Activated B cell treated with CpG ODN at 0.5 μM for 24 hours (primary cell): Measurements from ENCODE around the gene LETM1. TPM values are rescaled to one million over a fixed set of nuclear protein-coding genes. Genes with fewer than 3 reads are reported as not detected.

Experiments used
- ATAC-seq: fragments of 200-7000 bp; cut with Tn5 transposase; one replicate; pipeline ENCODE4 v1.10.0; 2021; ENCODE audit warnings: low read depth, mild to moderate bottlenecking, moderate library complexity
- CTCF ChIA-PET: fragments of 350-600 bp; sonication (Branson Sonifier 250); formaldehyde crosslinking; loops from one replicate; lab custom pipeline; 2021; ENCODE audit warnings: antibody characterized with exemption; lab: Charles Lee
- POLR2A ChIA-PET: fragments of 350-600 bp; sonication (Branson Sonifier 250); formaldehyde crosslinking; loops from one replicate; lab custom pipeline; 2021; ENCODE audit warnings: antibody characterized with exemption; lab: Charles Lee
- DNase-seq: peaks from one replicate; pipeline ENCODE4 v3.0.0; 2022
- H3K27ac Mint-ChIP-seq: one replicate; pipeline ENCODE4 v1.8.0; 2020; ENCODE audit warnings: mixed read lengths
- H3K27me3 Mint-ChIP-seq: one replicate; pipeline ENCODE4 v1.8.0; 2021; ENCODE audit warnings: mixed read lengths
- H3K36me3 Mint-ChIP-seq: one replicate; pipeline ENCODE4 v1.8.0; 2021; ENCODE audit warnings: low read depth, mixed read lengths
- H3K4me1 Mint-ChIP-seq: one replicate; pipeline ENCODE4 v1.8.0; 2021; ENCODE audit warnings: mixed read lengths
- H3K4me3 Mint-ChIP-seq: one replicate; pipeline ENCODE4 v1.8.0; 2020; ENCODE audit warnings: mild to moderate bottlenecking, mixed read lengths
- H3K9me3 Mint-ChIP-seq: one replicate; pipeline ENCODE4 v1.8.0; 2020; ENCODE audit warnings: mixed read lengths
- CTCF ChIP-seq: fragments of 200-600 bp; IDR thresholded peaks from one replicate; pipeline ENCODE4 v1.8.0; 2022; ENCODE audit warnings: antibody characterized with exemption, mild to moderate bottlenecking
- intact Hi-C: fragments of 100-400 bp; cut with micrococcal nuclease; formaldehyde crosslinking; loops from one replicate; pipeline ENCODE4 v1.15.1; 2024
- total RNA-seq: library from RNA; stranded (reverse); gene quantifications from 2 replicates; pipeline ENCODE4 v1.2.3, GENCODE V29; 2022

The LETM1 gene
- total RNA-seq, 1 donor from 2014 or later, result 60.3 TPM

GRCh38 chr4:1802151-1802715, 53.7 kb downstream of the LETM1 start:
- no peak overlapping the region for H3K27ac Mint-ChIP-seq
- no peaks in the 10 kb centered on the region for H3K4me1 Mint-ChIP-seq
- DNase-seq, result no peak
- no peak for TF ChIP-seq CTCF
- ChIA-PET POLR2A (no interaction called here), CTCF (no interaction called here)
- H3K36me3 Mint-ChIP-seq, result no peaks in the 10 kb centered on the region
- no peak for ATAC-seq
- intact Hi-C loops, result no loop called here
- no peak overlapping the region for H3K4me3 Mint-ChIP-seq
- H3K27me3 Mint-ChIP-seq, result peaks cover 8% of the 10 kb centered on the region
- H3K9me3 Mint-ChIP-seq, result no peaks in the 10 kb centered on the region

- H3K9me3 Mint-ChIP-seq, result no peaks in the 10 kb centered on the region
- ChIA-PET CTCF (interaction anchor here (1.1 kb wide), 1 partner anchor 8 kb away, joined by 3 read pairs; no protein-coding TSS in a partner anchor), POLR2A (no interaction called here)
These were observed 54.5 kb downstream of the LETM1 start for GRCh38 chr4:1801286-1801958.

DNA sequence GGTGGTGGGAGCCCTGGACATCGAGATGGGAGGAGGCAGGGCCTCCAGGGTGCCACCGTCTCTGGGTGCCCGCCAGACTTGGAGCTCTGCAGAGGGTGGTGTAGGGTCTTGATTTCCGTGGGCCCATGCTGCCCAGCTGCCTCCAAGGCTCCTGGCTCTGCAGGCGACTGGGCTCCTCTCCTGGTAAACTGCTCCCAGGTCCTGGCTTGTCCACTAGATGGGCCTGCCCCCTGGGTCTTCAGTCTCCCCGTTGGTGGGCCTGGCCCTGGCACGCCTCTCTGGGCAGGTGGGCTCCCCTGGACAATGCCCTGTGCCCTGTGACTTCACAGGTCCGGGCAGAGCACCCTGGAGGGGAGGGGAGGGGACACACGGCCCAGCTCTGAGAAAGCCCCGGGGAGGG, 55.2 kb downstream of the LETM1 start:
- H3K27ac Mint-ChIP-seq, result no peak overlapping the region
- ChIA-PET CTCF (interaction anchor here (1.1 kb wide), 1 partner anchor 8 kb away, joined by 3 read pairs; no protein-coding TSS in a partner anchor), POLR2A (no interaction called here)
- no peaks in the 10 kb centered on the region for H3K36me3 Mint-ChIP-seq
- no peaks in the 10 kb centered on the region for H3K9me3 Mint-ChIP-seq
- TF ChIP-seq CTCF, result no peak
- peaks cover 19% of the 10 kb centered on the region for H3K27me3 Mint-ChIP-seq
- no peaks in the 10 kb centered on the region for H3K4me1 Mint-ChIP-seq
- DNase-seq (no peak), ATAC-seq (no peak)
- H3K4me3 Mint-ChIP-seq, result no peak overlapping the region
- intact Hi-C loops, result no loop called here

More at GRCh38 chr4:1801286-1801958, 54.5 kb downstream of the LETM1 start:
- TF ChIP-seq CTCF, result no peak
- H3K27me3 Mint-ChIP-seq, result peaks cover 13% of the 10 kb centered on the region
- no peak for ATAC-seq
- H3K4me1 Mint-ChIP-seq, result no peaks in the 10 kb centered on the region
- no peak overlapping the region for H3K4me3 Mint-ChIP-seq
- no peak overlapping the region for H3K27ac Mint-ChIP-seq
- intact Hi-C loops, result no loop called here
- H3K36me3 Mint-ChIP-seq, result no peaks in the 10 kb centered on the region
- no peak for DNase-seq

GRCh38 chr4:1799387-1800375, 56.3 kb downstream of the LETM1 start:
- ATAC-seq, result no peak
- CTCF ChIA-PET, result interaction anchor here (1.1 kb wide), 1 partner anchor 10 kb away, joined by 3 read pairs; no protein-coding TSS in a partner anchor
- no peak overlapping the region for H3K27ac Mint-ChIP-seq
- H3K9me3 Mint-ChIP-seq, result no peaks in the 10 kb centered on the region
- POLR2A ChIA-PET, result no interaction called here
- peaks cover 2% of the 10 kb centered on the region for H3K4me1 Mint-ChIP-seq
- no peak for TF ChIP-seq CTCF
- H3K4me3 Mint-ChIP-seq, result no peak overlapping the region
- H3K36me3 Mint-ChIP-seq, result no peaks in the 10 kb centered on the region
- intact Hi-C loops, result no loop called here
- DNase-seq, result no peak
- peaks cover 19% of the 10 kb centered on the region for H3K27me3 Mint-ChIP-seq
